Activated T-cell treated with anti-CD3 and anti-CD28 coated beads, Interleukin-2, amount 50 U/mL, for 48 hours (primary cell): Measurements from ENCODE around the gene PPARA.
"Not testable (repeated sequence)": the region's sequence is repeated elsewhere in the genome, so short reads cannot be mapped to it uniquely, and the experiment has no call there.

Experiments used
- DNase-seq, 2 experiments: peaks; one replicate each; pipeline ENCODE4 v3.0.0-alpha.2; 2020

The PPARA gene

DNA sequence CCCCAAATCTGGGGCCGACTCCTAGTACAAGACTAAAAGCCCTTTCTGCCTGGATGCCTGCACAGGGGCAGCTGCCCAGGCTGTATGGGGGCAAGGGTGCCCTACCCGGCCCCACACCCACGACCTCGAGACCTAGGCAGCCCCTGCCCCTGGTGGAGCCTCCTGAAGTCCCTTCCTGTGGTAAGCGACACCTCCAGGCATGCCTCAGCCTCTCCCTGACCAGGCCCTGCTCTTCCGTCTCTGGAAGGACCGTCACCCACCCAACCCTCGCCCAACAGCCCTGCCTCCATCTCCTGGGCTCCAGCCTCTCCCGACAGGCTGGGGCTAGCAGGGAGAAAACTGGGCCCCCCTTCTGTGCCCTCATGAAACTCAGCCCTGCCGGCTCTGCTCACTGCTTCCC, 22.8 kb upstream of the PPARA start:
- no peak for DNase-seq

DNA sequence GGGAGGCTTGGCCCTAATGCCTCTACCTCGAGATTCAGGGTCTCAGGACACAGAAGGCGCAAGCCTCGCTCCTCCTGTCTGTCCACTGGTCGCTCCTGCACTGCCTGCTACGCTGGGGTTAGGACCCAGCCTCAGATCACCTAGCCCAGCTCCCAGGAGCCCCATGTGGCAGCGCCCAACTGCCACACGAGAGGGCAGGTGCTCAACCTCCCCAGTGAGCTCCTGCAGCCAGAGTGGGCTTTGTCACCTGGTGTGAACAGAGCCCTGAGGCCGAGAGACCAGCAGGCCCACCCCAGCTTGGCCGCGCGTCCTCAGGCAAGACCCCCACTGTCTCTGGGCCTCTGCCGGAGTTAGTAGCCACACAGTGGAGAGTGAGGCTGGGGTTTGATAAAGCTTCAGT, 21.7 kb upstream of the PPARA start:
- DNase-seq: no peak

DNA sequence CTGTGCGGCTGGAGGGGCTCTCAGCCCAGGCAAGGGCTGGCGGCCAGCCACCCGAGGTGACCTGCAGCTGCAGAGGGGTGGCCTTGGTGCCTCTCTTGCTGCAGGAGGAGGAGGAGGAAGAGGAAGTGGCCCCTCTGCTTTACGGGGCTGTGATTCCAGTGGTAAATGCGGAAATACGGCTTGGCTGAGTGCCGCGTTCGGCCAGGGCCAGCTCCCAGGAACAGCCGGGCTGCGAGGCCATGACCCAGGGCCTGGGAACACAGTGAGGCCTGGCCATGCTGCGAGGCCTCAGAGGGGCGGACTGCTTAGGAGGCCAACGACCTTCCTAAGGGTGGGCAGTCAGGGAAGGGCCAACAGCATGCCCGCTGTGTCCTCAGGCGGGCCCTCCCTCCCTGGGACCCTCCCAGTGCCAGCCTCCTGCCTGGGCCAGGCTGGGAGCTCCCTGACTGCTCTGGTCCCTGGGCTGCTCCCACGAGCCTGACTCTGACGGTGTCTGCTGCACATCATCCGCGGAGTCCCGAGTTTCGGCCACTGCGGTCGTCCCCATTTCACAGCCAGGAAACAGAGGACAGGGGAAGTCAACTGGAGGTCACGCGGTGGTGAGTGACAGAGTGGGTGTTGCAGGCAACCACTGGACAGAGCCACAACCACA, 20.8 kb upstream of the PPARA start:
- no peak for DNase-seq

DNA sequence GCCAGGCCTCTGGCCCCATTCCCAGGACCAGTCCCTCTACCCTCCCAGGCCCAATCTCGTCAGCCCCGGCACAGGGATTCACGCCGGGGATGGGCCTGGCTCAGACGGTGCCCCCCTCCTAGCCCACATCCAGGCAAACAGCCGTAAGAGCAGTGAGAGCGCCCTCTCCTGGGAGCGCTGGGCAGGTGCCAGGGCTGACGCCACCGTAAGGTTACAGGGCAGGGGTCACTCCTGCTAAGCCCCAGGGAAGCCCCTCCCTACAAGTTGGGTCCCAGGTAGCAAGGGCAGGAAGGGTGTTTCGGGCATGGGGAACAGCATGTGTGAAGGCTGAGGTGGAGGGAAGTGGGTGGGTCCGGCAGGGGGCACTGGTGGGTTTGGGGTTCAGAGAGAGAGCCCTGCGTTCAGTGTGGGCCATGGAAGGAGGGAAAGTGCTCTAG, 19.2 kb upstream of the PPARA start:
- no peak for DNase-seq

DNA sequence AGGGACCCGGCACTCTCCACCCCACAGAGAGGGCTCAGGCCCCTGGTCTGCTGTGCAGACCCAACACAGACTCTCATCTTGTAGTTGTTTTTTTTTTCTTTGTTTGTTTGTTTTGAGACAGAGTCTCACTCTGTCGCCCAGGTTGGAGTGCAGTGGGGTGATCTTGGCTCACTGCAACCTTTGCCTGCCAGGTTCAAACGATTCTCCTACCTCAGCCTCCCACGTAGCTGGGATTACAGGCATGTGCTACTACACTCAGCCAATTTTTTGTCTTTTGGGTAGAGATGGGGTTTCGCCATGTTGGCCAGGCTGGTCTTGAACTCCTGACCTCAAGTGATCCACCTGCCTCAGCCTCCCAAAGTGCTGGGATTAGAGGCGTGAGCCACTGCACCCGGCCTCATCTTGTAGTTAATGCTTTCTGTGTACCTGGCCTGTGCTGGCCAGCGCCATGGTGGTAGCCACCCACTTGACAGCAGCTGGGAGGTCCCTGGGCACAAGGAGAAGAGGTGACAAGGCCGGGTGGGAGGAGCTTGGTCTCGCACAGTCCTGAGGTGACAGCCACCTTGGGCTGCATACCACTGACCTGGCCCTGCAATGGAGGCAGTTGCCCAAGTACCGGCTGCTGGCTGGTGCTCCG, 18.0 kb upstream of the PPARA start:
- DNase-seq: not testable (repeated sequence)

DNA sequence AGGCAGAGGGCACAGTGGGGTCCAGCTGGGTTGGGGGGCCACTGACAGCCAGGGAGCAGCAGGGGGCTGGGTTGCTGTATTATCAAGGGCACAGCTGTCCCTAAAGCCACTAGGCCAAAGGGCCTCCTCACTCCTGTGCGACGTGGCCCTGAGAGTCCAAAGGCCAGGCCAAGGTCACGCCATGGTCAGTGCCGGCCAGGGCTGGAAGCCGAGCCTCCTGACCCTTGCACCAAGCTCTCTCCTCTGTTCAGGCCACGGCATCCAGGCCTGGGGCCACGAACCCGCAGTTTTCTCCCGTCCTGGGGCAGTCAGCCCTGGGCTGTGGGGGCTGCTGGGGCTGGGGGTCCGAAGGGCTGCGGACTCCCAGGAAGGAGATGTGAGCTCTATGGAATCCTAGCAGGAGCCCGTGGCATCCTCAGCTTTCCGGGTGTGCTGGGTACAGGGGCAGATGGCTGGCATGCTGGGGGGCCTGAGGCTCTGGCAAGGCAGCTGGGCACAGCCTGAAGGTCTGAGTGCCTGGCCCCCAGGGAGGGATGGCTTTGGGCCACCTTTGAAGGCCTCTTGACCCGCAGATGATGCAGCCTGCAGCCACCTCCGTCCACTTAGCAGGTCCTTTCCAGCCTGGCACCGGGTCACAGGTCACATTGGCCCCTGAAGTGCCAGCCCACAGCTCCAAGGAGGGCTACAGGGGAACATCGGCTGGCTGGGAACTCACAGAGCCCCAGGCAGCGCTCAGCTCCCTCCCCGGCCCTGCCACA, 17.3 kb upstream of the PPARA start:
- no peak for DNase-seq

DNA sequence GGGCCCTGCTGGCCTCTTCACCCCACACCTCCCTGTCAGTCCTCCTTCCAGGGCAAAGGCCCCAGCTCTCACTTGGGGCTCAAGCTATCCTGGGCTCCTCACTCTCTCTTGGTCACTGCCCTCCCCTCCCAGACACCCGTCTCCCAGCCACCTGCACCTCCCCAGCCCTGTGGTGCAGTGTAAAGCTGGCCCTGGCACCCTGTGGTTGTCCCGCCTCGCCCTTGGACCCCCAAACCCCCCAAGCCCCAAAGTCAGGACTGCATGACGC, 16.8 kb upstream of the PPARA start:
- DNase-seq: no peak

DNA sequence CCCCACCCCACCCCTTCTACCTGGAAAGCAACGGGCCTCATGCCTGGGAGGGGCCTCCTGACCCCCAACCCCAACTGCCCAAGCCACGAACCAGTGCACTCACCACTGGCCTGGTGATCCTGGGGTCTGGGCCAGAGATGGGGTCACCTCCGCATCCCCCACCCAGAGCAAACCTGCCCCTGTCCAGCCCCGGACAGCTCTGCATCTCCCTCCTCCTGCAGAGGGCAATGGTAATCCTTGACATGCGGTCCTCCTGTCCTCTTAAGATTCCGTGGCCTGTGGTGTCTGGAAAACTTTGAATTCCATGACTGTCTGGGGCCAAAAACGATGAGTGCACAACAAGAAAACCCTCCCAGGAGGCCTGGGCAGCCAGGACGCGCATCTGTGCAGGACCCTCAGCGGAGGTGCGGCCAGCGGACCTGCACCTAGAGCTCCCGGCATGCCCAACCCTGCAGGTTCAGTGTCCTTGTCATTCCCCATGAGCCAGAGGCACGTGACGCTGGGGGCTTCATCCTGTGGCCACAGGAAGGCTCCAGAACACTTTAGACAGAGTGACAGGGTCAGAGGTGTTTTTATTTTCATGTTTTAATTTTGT, 16.1 kb upstream of the PPARA start:
- no peak for DNase-seq

DNA sequence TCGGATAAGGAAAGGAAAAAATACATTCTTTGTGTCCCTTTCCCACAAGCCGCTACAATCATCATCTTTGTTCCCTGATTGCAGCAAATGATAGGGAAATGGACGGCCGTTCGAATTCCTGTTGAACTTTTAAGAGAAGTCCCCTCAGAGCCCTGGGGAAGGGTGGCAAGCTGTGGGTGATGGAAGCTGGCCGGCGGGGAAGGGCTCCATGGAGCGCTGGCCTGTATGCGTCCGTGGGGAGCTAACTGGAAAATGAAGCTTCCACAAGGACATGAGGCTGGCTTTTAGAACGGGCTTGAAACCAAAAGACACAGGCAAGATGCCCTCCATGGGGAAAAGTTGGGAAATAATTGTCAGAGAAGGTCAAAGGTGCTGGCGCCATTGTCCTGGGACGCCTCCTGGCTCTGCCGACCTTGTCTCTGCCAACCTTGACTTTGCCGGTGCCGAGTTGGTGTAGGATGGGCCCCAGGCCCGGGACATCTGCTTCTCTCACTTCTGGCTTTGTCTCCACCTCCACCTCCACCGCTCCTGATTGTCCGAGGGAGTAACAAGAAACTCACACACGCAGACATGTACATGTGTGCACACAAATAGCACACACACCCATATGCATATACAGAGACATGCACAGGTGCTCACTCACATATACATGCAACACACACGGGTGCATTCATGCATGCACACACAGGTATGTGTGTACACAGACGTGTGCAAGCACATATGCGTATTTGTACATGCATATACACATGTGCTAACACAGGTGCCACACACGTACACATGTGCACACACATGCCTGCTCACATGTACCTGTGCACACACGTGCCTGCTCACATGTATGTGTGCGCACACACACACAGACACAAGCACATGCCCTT, 14.5 kb upstream of the PPARA start:
- no peak for DNase-seq

DNA sequence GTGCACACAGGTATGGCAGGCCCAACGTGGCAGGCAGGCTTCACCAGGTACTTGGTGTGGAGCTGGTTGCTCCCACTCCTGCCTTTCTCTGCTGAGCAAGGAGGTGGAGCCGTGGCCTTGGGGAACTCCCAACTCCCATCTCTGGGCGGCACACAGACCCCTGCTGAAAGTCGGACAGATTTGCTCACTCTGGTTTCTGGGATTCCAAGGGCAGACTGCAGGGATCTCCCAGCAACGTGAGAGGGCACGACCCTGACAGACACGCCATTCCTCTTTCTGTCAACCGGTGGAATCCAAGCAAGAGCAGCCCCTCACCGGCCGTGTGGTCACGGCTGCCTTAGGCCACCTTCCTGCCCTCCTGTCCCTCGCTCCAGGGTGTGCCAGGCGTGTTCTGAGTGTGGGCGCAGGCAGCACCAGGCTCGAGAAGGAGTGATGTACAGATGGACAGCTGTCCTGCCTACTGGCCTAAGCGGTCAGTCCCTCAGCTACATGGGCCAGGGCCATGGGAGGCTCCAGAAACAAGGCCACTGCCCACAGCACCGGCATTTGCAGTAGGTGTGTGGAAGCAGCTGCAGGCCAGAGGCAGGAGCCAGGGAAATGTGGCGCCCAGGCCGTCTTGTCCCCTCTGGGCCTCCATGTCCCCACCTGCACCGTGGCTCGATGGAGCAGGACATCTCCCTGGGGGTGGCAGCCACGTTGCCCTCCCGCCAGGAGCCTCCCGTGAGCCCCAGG, 13.7 kb upstream of the PPARA start:
- DNase-seq: no peak

DNA sequence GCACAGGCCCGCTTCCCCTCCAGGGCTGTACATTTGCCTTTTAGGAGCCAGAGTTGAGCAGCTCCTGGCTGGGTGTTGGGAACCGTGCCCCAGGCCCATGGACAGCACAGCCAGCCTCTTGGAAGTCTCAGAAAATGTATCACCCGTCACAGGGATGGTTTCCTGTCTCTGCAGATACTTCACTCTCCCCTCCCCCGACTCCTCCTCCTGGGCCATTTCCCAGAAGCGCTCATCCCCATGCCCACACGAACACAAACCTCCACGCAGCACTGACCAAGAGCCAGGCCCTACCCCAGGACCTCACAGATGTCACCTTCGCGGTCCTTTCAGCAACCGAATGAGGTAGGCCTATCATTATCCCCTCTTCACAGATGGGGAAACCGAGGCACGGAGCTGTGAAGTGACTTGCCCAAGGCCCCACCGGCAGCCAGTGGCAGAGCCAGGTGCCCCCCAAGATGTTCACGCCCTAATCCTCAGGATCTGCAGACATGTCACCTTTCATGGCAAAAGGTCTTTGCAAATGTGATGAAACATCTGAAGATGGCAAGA, 13.0 kb upstream of the PPARA start:
- DNase-seq: no peak

DNA sequence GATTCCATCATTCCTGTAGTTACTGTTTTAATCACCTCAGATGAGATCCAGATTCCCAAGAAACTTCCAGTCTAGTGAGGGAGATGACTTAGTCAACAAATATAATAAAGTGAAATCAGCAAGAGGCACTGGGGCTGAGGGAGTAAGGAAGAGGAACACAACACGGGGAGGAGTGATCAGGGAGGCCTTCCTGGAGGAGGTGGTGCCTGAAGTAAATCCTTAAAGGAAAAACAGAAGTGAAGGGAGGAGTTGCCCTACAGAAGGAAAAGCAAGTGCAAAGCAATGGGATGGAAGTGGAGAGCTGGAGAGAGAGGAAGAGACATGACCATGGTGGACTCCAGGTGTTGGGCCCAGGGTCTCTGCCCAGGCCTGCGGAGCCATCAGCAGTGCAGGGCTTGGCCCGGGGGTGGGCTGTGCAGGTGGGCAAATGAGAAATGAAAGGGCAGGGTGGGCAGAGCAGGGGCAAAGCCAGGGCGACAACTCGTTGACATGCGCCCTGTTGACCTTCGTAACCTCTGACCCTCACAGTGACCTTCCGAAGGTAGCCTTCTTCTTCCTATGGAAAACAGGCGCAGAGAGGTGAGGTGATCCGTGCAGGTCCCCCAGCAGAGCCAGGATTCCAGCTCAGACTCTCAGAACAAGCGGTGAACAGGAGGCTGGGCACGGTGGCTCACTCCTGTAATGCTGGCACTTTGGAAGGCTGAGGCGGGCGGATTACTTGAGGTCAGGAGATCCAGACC, 12.1 kb upstream of the PPARA start:
- DNase-seq: no peak

DNA sequence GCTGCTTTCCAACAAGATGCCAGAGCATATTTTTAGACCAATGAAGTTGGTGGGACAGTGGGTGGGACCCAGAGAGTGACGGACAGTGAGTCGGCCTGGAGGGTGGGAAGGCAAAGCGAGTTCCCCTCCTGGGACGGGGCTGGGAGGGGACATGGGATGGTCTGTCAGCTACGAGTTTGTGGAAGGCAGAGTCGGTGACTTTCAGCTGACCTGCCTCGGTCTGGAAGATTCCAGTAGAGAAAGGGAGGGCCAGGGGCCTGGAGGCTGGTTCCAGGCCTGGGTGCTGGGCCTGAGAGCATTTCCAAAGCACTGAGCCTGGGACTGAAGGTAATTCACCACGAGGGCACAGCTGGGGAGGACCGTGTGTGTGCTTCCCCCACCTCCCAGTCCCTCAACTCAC, 10.9 kb upstream of the PPARA start:
- DNase-seq: not testable (repeated sequence)

DNA sequence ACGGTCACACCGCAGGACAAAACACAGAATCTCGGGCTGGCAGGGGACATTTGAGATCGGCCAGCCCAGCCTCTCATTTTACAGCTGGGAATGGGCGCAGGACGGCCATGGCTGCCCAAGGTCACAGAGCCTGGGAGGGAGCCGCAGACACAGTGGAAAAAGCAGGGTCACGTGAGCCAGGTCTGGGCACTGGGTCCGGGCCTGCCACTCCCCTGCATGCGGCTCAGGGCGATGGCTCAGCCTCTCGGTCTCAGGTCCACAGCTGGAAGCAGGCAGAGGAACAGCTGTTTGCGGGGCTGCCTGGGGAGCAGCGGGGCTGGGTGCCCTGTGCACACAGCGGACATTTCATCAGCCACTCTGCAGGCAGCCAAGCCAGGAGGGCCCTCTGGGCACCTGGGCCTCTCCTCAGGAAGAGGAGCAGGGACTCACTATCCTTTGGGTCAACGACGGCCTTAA, 10.4 kb upstream of the PPARA start:
- DNase-seq: no peak

DNA sequence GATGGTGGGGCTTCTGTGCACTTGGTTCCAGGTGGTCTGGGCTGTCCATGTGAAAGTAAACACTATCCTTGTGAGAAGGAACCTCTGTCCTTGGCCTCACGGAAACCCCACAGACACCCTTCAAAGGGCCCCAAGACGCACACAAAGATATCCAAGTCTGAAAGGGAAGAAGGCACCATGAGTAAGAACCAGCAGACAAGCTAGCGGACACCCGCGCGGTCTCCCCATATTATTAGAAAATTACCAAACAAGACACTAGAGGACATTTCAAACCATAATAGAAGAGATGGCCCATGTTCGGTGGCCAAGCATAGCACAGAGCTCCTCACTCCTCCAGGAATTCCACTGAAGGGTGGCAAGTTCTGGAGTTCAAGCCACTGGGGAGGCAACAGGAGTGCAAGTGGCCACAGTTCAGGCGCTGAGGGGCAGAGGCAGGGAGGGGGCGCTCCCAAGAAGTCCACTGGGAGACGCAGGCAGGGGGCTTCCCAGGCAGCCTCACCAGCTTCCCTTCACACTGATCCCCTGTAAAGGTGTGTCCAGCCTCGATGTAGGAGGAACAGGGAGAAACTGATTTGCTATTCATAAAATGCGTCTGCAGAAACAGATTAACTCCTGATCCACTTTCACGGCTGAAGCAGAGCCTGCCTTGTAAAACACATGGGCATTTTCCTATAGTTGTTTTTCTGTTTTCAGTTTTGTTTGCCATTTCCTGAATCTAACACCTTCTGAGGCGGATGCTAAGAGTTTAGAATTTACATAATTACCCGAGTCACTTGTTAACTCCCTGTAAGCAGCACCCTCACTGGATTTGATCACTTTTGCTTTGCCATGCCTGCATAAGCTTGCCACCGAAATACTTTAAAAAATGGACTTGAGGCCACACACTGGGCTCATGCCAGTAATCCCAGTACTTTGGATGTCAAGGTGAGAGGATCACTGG, 9.1 kb upstream of the PPARA start:
- no peak for DNase-seq

DNA sequence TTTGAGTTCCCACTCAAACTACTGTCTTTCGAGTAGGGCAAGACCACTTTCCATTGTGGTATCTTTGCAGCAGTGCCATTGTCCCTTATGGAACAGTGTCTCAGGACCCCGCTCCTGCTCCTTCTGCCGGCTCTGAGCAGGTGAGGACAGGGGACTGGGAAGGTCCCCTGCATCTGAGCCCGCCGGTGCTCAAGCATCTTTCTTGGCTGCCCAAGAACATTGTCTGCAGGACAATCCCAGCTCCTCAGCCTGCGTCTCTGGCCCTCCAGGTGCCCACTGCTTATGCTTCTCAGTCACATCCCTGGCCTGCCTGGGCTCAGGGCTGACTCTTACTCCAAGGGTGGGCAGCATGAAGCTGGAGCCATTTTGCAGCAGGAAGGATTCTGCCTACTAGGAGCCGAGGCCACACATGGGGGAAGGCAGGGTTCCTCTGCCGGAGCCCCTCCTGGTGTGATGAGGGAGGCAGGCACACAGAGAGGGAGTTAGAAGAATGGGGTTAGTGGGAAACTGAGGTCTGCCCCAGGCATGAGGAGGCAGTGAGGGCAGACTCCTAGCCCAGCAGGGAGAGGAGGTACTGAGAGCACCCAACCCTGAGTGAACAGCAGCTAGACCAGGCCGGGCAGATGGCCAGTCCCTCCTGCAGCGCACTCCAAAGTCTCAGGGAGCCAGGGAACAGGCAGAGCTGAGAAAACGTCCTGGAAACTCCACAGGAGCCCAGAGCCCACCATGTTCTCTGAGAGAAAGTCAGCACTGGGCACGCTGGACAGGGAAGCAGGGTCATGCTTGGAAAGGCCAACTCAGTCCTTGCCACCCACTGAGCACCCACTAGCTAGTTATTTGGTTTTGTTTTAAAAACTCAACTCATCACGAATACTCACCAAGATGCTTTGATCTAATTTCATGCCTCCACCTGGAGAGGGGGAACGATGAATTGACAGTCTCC, 7.5 kb upstream of the PPARA start:
- no peak for DNase-seq

DNA sequence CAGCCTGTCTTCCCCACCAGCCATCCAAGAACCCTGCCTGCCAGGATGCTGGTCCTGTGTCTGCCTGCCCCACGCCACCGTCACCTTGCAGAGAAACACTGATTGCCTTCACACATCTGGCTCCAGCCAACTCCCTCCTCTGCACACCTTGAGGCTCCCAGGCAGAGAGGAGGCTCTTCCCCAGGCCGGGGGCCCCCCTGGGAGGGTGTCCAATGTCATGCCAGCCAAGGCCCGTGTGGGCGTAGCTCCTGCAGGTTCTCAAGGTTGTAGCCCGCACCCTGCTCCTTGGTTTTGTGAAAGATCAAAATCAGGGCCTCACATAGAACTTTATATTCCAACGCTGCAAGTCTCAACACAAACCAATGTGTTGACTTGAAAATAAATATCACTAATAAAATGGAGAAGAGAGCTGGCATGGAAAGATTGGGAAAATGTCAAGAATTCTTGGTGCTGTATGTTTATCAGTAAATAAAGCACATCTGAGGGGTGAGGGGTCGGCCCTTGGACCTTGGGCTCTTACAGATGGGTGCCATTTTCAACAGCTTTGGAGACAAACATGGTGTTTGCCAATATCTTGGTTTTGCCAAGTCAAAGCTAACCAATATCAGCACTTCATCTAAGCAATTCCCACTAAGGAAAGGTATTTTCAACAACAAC, 6.7 kb upstream of the PPARA start:
- DNase-seq: no peak

DNA sequence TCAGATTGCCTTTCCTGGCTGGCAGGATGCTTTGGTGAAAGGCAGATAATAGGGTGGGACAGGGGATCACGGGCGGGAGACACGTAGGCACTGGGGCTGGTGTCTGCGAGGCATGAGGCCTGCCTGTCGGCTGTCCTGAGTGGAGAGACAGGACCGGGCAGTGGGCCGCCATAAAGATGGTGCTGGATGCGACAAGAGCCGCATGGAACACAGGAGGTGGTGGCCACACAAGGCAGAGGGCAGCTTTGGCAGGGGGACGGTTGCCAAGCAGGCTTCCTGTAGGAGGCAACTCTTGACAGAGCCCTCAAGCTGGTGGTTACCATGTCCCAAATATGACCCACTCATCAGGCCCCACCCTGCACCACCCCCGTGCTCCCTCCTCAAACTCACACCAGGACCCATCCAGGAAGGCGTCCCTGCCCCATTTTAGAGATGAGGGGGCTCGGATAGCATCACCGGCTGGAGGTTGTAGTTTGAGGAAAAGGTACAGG, 4.9 kb upstream of the PPARA start:
- no peak for DNase-seq
